Kidney epithelial cell (primary cell): ENCODE results near the gene ANKFY1. TPM values are rescaled to one million over a fixed set of nuclear protein-coding genes. Genes with fewer than 3 reads are reported as not detected.
"Not testable (repeated sequence)": the region's sequence is repeated elsewhere in the genome, so short reads cannot be mapped to it uniquely, and the experiment has no call there.

Experiments
- DNase-seq: peaks from one replicate; pipeline ENCODE4 v3.0.0-alpha.2; 2010; ENCODE audit warnings: low read depth
- H3K27me3 ChIP-seq: 2 replicates; pipeline ENCODE4 v1.6.0; 2011; ENCODE audit warnings: low read length; ENCODE audit not compliant: control insufficient read depth, insufficient read depth
- H3K36me3 ChIP-seq: 2 replicates; pipeline ENCODE4 v1.5.1; 2011; ENCODE audit warnings: low read length; ENCODE audit not compliant: control insufficient read depth, insufficient read depth
- H3K4me3 ChIP-seq: 2 replicates; pipeline ENCODE4 v1.5.1; 2011; ENCODE audit warnings: low read depth, mild to moderate bottlenecking, control low read depth, low read length
- CTCF ChIP-seq: IDR thresholded peaks from 2 replicates; pipeline ENCODE4 v1.5.1; 2011; ENCODE audit warnings: mild to moderate bottlenecking, moderate library complexity, low read length, control low read depth, inconsistent platforms; ENCODE audit not compliant: insufficient read depth, poor library complexity, severe bottlenecking
- total RNA-seq: library from RNA; depleted of rRNA; stranded (reverse); fragments of >200 nt; gene quantifications from 2 replicates; pipeline ENCODE4 v1.2.3, GENCODE V29; 2015

ANKFY1 gene
- total RNA-seq, 1 donor from 2014 or later: 39.4 TPM

GRCh38 chr17:4198995-4199394 lies 64.8 kb downstream of the ANKFY1 start:
- H3K27me3 ChIP-seq: no peaks in the 10 kb centered on the region
- H3K4me3 ChIP-seq: no peak overlapping the region
- no peak for DNase-seq
- TF ChIP-seq CTCF: no peak
- H3K36me3 ChIP-seq: peaks cover 2% of the 10 kb centered on the region

GRCh38 chr17:4195306-4195705 lies 68.5 kb downstream of the ANKFY1 start:
- H3K4me3 ChIP-seq: no peak overlapping the region
- peaks cover 2% of the 10 kb centered on the region for H3K36me3 ChIP-seq
- no peak for TF ChIP-seq CTCF
- no peak for DNase-seq
- no peaks in the 10 kb centered on the region for H3K27me3 ChIP-seq

GRCh38 chr17:4194796-4195195 lies 69.0 kb downstream of the ANKFY1 start:
- peaks cover 2% of the 10 kb centered on the region for H3K36me3 ChIP-seq
- no peaks in the 10 kb centered on the region for H3K27me3 ChIP-seq
- no peak for TF ChIP-seq CTCF
- no peak for DNase-seq
- H3K4me3 ChIP-seq: no peak overlapping the region

- H3K27me3 ChIP-seq, H3K36me3 ChIP-seq, H3K4me3 ChIP-seq, DNase-seq: not testable (repeated sequence)
Measured at GRCh38 chr17:4190791-4191190, 73.0 kb downstream of the ANKFY1 start.

- no peak for DNase-seq
- H3K4me3 ChIP-seq: no peak overlapping the region
- no peaks in the 10 kb centered on the region for H3K27me3 ChIP-seq
- H3K36me3 ChIP-seq: no peaks in the 10 kb centered on the region
- no peak for TF ChIP-seq CTCF
Measured at GRCh38 chr17:4189280-4189679, 74.5 kb downstream of the ANKFY1 start.

GRCh38 chr17:4188076-4188475 lies 75.7 kb downstream of the ANKFY1 start:
- Histone ChIP-seq H3K36me3 (no peaks in the 10 kb centered on the region), H3K27me3 (no peaks in the 10 kb centered on the region), H3K4me3 (no peak overlapping the region)
- no peak for DNase-seq
- TF ChIP-seq CTCF: no peak
